HepG2 (cell line): ENCODE measurements around the gene RIBC1. TPM values are rescaled to one million over a fixed set of nuclear protein-coding genes. Genes with fewer than 3 reads are reported as not detected.

Experiments
- ATAC-seq: fragments of 200-7000 bp; cut with Tn5 transposase; 3 replicates; pipeline ENCODE4 v1.9.1; 2020; ENCODE audit warnings: mild to moderate bottlenecking, moderate library complexity
- BruUV-seq: library from RNA; stranded (reverse); fragments of 400-500 nt; replicated peaks from 2 replicates; lab custom pipeline; 2021; lab: Mats Ljungman, UMichigan
- CTCF ChIA-PET: fragments of 300-600 bp; formaldehyde crosslinking; extraction: SDS; loops from one replicate; lab custom pipeline; 2021; ENCODE audit warnings: low total read pairs, inconsistent platforms, low intra/inter-chr PET ratio; lab: Yijun Ruan, JAX
- POLR2A ChIA-PET: fragments of 350-600 bp; sonication (Branson Sonifier 250); formaldehyde crosslinking; loops from one replicate; lab custom pipeline; 2020; ENCODE audit warnings: antibody characterized with exemption, inconsistent platforms; lab: Yijun Ruan, JAX
- DNase-seq: peaks from one replicate; pipeline ENCODE4 v3.0.0-alpha.2; 2015; ENCODE audit warnings: low spot score
- FAIRE-seq: peaks from 3 replicates; lab custom pipeline; 2011; peaks lifted over from hg19 to GRCh38; lab: Jason Lieb, UNC
- H2AFZ ChIP-seq: one replicate; pipeline ENCODE4 v1.6.1; 2011; ENCODE audit warnings: low read length, inconsistent platforms
- H3K27ac ChIP-seq: fragments of 300-600 bp; 3 replicates; pipeline ENCODE4 v1.8.0; 2011; ENCODE audit warnings: mixed run types, mild to moderate bottlenecking, mixed read lengths, low read length, inconsistent platforms; ENCODE audit not compliant: insufficient read depth; ENCODE audit errors: extremely low read length
- H3K27me3 ChIP-seq, 2 experiments: fragments of 200-600 bp in 1 of 2; 2 replicates in 1 of 2; 3 replicates in 1 of 2; pipeline versions ENCODE4 v1.6.0 to v1.8.0; 2011; ENCODE audit warnings: low read length in 2 of 2, mild to moderate bottlenecking in 2 of 2, moderate library complexity in 2 of 2, inconsistent platforms in 1 of 2; ENCODE audit not compliant: insufficient read depth in 2 of 2, control insufficient read depth in 1 of 2
- H3K36me3 ChIP-seq, 2 experiments: fragments of 200-600 bp in 1 of 2; replicated peaks in 1 of 2; 2 replicates in 1 of 2; 3 replicates in 1 of 2; pipeline versions ENCODE4 v1.5.1 to v1.8.0; 2011; ENCODE audit warnings: low read length in 2 of 2, inconsistent platforms in 1 of 2; ENCODE audit not compliant: insufficient read depth in 2 of 2, control insufficient read depth in 1 of 2
- H3K4me1 ChIP-seq: 2 replicates; pipeline ENCODE4 v1.5.1; 2012; ENCODE audit warnings: low read length, inconsistent platforms; ENCODE audit not compliant: insufficient read depth
- H3K4me2 ChIP-seq: 2 replicates; pipeline ENCODE4 v1.6.0; 2011; ENCODE audit warnings: low read depth, low read length, inconsistent platforms
- H3K4me3 ChIP-seq, 3 experiments: fragments of 200-600 bp in 1 of 3; sonication (generic), shearing (Covaris generic) in 1 of 3; replicated peaks in 1 of 3; 2 replicates each; pipeline ENCODE4 v1.5.1; 2011 to 2016; ENCODE audit warnings: low read length in 3 of 3, inconsistent platforms in 2 of 3, low read depth in 2 of 3, mild to moderate bottlenecking in 2 of 3, control low read depth in 1 of 3, mixed read lengths in 1 of 3; ENCODE audit not compliant: insufficient read depth in 1 of 3
- H3K79me2 ChIP-seq: one replicate; pipeline ENCODE4 v1.6.1; 2011; ENCODE audit warnings: low read length, inconsistent platforms; ENCODE audit not compliant: insufficient read depth
- H3K9ac ChIP-seq: 2 replicates; pipeline ENCODE4 v1.6.0; 2011; ENCODE audit warnings: mild to moderate bottlenecking, low read depth, low read length, inconsistent platforms; ENCODE audit not compliant: insufficient read depth
- H3K9me3 ChIP-seq: 2 replicates; pipeline ENCODE4 v1.5.1; 2012; ENCODE audit warnings: mild to moderate bottlenecking, low read length
- H4K20me1 ChIP-seq: 2 replicates; pipeline ENCODE4 v1.6.0; 2011; ENCODE audit warnings: inconsistent platforms, mild to moderate bottlenecking, low read length, moderate library complexity; ENCODE audit not compliant: insufficient read depth
- CBX5 ChIP-seq: sonication (generic); formaldehyde crosslinking; IDR thresholded peaks from 2 replicates; pipeline ENCODE4 v1.4.0; 2020; ENCODE audit warnings: missing genetic modification reagents, borderline replicate concordance
- FOSL2 ChIP-seq: sonication (generic); formaldehyde crosslinking; IDR thresholded peaks from 2 replicates; pipeline ENCODE4 v1.4.0; 2020; ENCODE audit warnings: missing genetic modification reagents
- MXD4 ChIP-seq: IDR thresholded peaks from 2 replicates; pipeline ENCODE4 v1.6.1; 2016; ENCODE audit warnings: mild to moderate bottlenecking, missing biosample characterization, missing genetic modification reagents
- MZF1 ChIP-seq: sonication (generic); formaldehyde crosslinking; IDR thresholded peaks from 2 replicates; pipeline ENCODE4 v1.8.1; 2023; ENCODE audit warnings: mild to moderate bottlenecking, missing genetic modification reagents, borderline replicate concordance
- NPAS2 ChIP-seq: sonication (generic); formaldehyde crosslinking; IDR thresholded peaks from 2 replicates; pipeline ENCODE4 v1.8.0; 2022; ENCODE audit warnings: mild to moderate bottlenecking, missing genetic modification reagents, borderline replicate concordance
- ZIK1 ChIP-seq: sonication (generic); formaldehyde crosslinking; IDR thresholded peaks from 2 replicates; pipeline ENCODE4 v1.5.0; 2020; ENCODE audit warnings: mild to moderate bottlenecking, low read depth, missing genetic modification reagents, borderline replicate concordance
- ZNF256 ChIP-seq: sonication (generic); formaldehyde crosslinking; conservative IDR thresholded peaks from 2 replicates; pipeline ENCODE4 v1.4.0; 2020; ENCODE audit warnings: missing genetic modification reagents
- ZNF629 ChIP-seq: sonication (generic); formaldehyde crosslinking; conservative IDR thresholded peaks from 2 replicates; pipeline ENCODE4 v1.5.0; 2020; ENCODE audit warnings: missing genetic modification reagents
- ZNF761 ChIP-seq: sonication (generic); formaldehyde crosslinking; conservative IDR thresholded peaks from 2 replicates; pipeline ENCODE4 v1.4.0; 2020; ENCODE audit warnings: mild to moderate bottlenecking, missing genetic modification reagents
- WGBS: methylation state at CpG from one replicate; pipeline ENCODE4 v1.1.6; 2017; ENCODE audit warnings: low lambda C conversion rate; 5-methylcytosine and 5-hydroxymethylcytosine counted together
- in situ Hi-C: cut with HindIII; loops from 2 replicates; pipeline ENCODE4 v1.10.0; 2017; ENCODE audit warnings: low pct_unique_long_range_greater_than_20kb; ENCODE audit not compliant: extremely low pct_ligation_motif_present
- intact Hi-C: fragments of 100-400 bp; cut with micrococcal nuclease; formaldehyde crosslinking; loops from one replicate; pipeline ENCODE4 v1.10.0; 2022; ENCODE audit not compliant: unreplicated experiment
- polyA plus RNA-seq, 8 experiments: library from polyadenylated mRNA; depleted of rRNA in 3 of 8; stranded (reverse) in 7 of 8; unstranded in 1 of 8; fragments of >200 nt; fragmentation: Illumina TruSeq in 4 of 8; extraction: Trizol in 4 of 8; gene quantifications; 2 replicates each; pipeline versions ENCODE4 v1.2.1 to v1.2.3, GENCODE V29; 2011 to 2016; ENCODE audit warnings: low read depth in 4 of 8, missing spikeins in 1 of 8, mixed read lengths in 1 of 8; ENCODE audit not compliant: insufficient read depth in 1 of 8
- total RNA-seq, 5 experiments: library from RNA; depleted of rRNA; stranded (reverse); fragments of >200 nt; fragmentation: Illumina TruSeq; extraction: Trizol; gene quantifications; 2 replicates each; pipeline ENCODE4 v1.2.3, GENCODE V29; 2016; ENCODE audit warnings: low read depth in 1 of 5
- TF ChIP-seq, protein P1 (sequence below): IDR thresholded peaks from 2 replicates; pipeline ENCODE4 v1.4.0; 2020; ENCODE audit warnings: mild to moderate bottlenecking, missing genetic modification reagents
- TF ChIP-seq, protein P2 (sequence below): sonication (generic); formaldehyde crosslinking; IDR thresholded peaks from 2 replicates; pipeline ENCODE4 v1.5.1; 2020; ENCODE audit warnings: mild to moderate bottlenecking, missing genetic modification reagents, borderline replicate concordance

RIBC1 gene
- total and polyA plus RNA-seq, 2 of the 13 experiments (the other 11 are each of a cell fraction or from before 2014, with no cell fraction given): 0.55 TPM; not detected in 1

DNA sequence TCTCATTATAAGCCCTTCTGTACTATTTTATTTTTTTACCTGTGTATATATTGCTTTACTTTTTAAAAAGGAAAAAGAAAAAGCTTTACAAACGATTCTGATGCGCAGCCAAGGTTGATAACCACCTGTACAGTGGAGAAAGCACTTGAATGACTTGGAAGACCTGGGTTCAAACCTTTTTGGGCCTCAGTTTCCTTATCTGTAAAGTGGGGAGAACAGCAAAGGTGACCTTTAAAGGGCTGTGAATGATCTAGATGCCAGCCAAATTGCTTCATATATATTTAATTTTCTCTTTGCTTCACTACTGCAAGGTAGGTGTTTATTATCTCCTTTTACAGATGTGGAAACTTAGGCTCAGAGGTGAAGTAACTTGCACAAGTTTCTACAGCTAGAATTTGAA lies 45.2 kb upstream of the RIBC1 start (continued):
- TF ChIP-seq, protein P1, sequence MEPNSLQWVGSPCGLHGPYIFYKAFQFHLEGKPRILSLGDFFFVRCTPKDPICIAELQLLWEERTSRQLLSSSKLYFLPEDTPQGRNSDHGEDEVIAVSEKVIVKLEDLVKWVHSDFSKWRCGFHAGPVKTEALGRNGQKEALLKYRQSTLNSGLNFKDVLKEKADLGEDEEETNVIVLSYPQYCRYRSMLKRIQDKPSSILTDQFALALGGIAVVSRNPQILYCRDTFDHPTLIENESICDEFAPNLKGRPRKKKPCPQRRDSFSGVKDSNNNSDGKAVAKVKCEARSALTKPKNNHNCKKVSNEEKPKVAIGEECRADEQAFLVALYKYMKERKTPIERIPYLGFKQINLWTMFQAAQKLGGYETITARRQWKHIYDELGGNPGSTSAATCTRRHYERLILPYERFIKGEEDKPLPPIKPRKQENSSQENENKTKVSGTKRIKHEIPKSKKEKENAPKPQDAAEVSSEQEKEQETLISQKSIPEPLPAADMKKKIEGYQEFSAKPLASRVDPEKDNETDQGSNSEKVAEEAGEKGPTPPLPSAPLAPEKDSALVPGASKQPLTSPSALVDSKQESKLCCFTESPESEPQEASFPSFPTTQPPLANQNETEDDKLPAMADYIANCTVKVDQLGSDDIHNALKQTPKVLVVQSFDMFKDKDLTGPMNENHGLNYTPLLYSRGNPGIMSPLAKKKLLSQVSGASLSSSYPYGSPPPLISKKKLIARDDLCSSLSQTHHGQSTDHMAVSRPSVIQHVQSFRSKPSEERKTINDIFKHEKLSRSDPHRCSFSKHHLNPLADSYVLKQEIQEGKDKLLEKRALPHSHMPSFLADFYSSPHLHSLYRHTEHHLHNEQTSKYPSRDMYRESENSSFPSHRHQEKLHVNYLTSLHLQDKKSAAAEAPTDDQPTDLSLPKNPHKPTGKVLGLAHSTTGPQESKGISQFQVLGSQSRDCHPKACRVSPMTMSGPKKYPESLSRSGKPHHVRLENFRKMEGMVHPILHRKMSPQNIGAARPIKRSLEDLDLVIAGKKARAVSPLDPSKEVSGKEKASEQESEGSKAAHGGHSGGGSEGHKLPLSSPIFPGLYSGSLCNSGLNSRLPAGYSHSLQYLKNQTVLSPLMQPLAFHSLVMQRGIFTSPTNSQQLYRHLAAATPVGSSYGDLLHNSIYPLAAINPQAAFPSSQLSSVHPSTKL: no peak
- TF ChIP-seq ZNF761 (CRISPR knock-in tag): no peak
- no peak for TF ChIP-seq MXD4 (CRISPR knock-in tag)
- no peak for TF ChIP-seq FOSL2 (CRISPR knock-in tag)
- TF ChIP-seq CBX5 (CRISPR knock-in tag): no peak
- TF ChIP-seq MZF1 (CRISPR knock-in tag): no peak
- no peak for TF ChIP-seq ZNF256
- TF ChIP-seq, all 625 proteins: peak for 0

DNA sequence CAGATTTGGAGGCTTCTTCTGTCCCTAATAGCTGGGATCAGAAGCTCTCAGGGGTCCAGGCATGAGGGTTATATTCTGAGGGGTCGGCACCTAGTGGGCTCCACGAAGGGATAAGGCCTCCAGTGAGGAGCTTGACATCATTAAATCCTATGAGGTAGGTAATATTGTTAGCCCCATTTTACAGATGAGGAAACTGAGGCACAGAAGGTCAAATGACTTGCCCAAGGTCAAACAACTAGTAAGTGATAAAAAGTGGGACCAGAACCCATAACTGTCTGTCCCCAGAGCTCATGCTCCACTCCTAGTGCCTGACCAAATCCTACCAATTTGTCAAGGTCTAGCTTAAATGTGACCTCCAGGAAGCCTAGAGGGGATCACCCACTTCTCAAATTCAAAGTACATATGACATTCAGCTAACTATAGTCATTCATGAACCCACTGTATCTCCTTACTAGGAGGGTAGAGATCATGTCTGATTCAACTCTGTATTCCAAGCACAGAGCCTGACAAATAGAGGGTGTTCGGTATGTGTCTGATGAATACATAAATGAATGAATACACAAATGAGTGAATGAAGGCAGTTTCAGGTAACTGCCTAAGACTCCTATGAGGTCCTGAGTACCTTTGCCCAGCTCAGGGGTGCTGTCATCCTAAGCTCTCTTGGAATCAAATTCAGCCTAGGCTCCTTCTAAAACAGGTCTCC lies 43.5 kb upstream of the RIBC1 start:
- H3K27me3 ChIP-seq: no peaks in the 10 kb centered on the region
- H3K4me3 ChIP-seq: no peak overlapping the region
- FAIRE-seq: no peak
- in situ Hi-C loops: no loop called here
- WGBS: 100% methylated on average over 2 of the region's 3 CpGs
- no peaks in the 10 kb centered on the region for H3K9me3 ChIP-seq
- H2AFZ ChIP-seq: no peak overlapping the region
- no peaks in the 10 kb centered on the region for H4K20me1 ChIP-seq
- no peak overlapping the region for H3K9ac ChIP-seq
- H3K4me2 ChIP-seq: no peak overlapping the region
- CTCF ChIA-PET: no interaction called here
- ATAC-seq: no peak
- POLR2A ChIA-PET: no interaction called here
- no peak overlapping the region for H3K27ac ChIP-seq
- BruUV-seq: no TSS peak
- H3K36me3 ChIP-seq: peaks cover 7 to 29% of the 10 kb centered on the region in 2 experiments
- H3K4me1 ChIP-seq: peaks cover 17% of the 10 kb centered on the region
- H3K79me2 ChIP-seq: no peaks in the 10 kb centered on the region
- no peak for DNase-seq
- TF ChIP-seq ZIK1 (CRISPR knock-in tag) (no peak), NPAS2 (CRISPR knock-in tag) (no peak), ZNF629 (peak; percentile 70)
- TF ChIP-seq, protein P2, sequence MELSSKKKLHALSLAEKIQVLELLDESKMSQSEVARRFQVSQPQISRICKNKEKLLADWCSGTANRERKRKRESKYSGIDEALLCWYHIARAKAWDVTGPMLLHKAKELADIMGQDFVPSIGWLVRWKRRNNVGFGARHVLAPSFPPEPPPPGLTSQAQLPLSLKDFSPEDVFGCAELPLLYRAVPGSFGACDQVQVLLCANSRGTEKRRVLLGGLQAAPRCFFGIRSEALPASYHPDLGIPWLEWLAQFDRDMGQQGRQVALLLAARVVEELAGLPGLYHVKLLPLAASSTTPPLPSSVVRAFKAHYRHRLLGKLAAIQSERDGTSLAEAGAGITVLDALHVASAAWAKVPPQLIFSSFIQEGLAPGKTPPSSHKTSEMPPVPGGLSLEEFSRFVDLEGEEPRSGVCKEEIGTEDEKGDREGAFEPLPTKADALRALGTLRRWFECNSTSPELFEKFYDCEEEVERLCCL (CRISPR knock-in tag): no peak
- intact Hi-C loops: no loop called here
